Thoracic aorta (tissue), 2 donors: ENCODE measurements around the gene LCN9. TPM values are rescaled to one million over a fixed set of nuclear protein-coding genes. Genes with fewer than 3 reads are reported as not detected.

Source experiments
- ATAC-seq: fragments of 150-250 bp; one replicate; pipeline ENCODE4 v1.8.0; 2017; ENCODE audit warnings: low read depth; ENCODE audit not compliant: insufficient number of reproducible peaks, low FRiP score
- DNase-seq: peaks from one replicate; pipeline ENCODE4 v3.0.0-alpha.2; 2020; ENCODE audit warnings: low spot score
- H3K27ac ChIP-seq, 2 donors: fragments of 200-600 bp; sonication (generic); 1 replicate in 1 of 2; 2 replicates in 1 of 2; pipeline ENCODE4 v1.5.1; 2016; ENCODE audit warnings: mild to moderate bottlenecking in 2 of 2, moderate library complexity in 2 of 2
- H3K27me3 ChIP-seq: fragments of 200-600 bp; sonication (generic); replicated peaks from 2 replicates; pipeline ENCODE4 v1.6.0; 2016; ENCODE audit warnings: mild to moderate bottlenecking; ENCODE audit not compliant: insufficient read depth
- H3K36me3 ChIP-seq: fragments of 200-600 bp; sonication (generic); one replicate; pipeline ENCODE4 v1.5.1; 2016
- H3K4me1 ChIP-seq, 2 donors: fragments of 200-600 bp; sonication (generic); 1 replicate in 1 of 2; 2 replicates in 1 of 2; pipeline versions ENCODE4 v1.5.1 to v1.6.0; 2016; ENCODE audit warnings: low read depth in 2 of 2, mild to moderate bottlenecking in 1 of 2; ENCODE audit not compliant: control insufficient read depth in 1 of 2
- H3K4me3 ChIP-seq: fragments of 200-600 bp; sonication (generic); 2 replicates; pipeline ENCODE4 v1.5.1; 2016; ENCODE audit warnings: mild to moderate bottlenecking
- H3K9me3 ChIP-seq: fragments of 200-600 bp; sonication (generic); 2 replicates; pipeline ENCODE4 v1.5.1; 2016
- total RNA-seq, 2 donors: library from RNA; depleted of rRNA; stranded (reverse); fragments of >200 nt; gene quantifications; one replicate each; pipeline versions ENCODE4 v1.1.0 to v1.2.3, GENCODE V29; 2016
- TF ChIP-seq, protein P1 (sequence below): fragments of 200-600 bp; sonication (generic); IDR thresholded peaks from one replicate; pipeline ENCODE4 v1.5.1; 2019; ENCODE audit warnings: antibody characterized with exemption

LCN9 gene
- total RNA-seq, 2 donors from 2014 or later, result not detected

DNA sequence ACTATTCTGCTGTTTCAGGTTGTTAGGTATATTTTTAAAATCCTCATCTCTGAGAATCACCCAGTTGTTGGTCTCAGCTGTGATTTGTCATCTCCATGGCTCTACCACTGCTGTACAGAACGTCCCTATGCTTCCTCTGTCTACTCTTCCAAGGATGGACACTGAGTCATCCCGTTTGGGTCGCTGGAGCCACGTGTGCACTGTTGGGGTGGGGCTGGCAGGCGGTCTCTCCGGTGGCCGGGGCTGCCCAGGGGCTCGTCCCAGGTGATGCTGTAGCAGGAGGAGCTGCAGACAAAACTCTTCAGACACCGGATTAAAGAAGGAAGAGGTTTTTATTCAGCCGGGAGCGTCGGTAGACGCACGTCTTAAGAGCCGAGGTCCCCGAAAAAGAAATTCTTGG is 16.9 kb downstream of the LCN9 start:
- Histone ChIP-seq H3K4me1 (no peaks in the 10 kb centered on the region), H3K27ac (no peak overlapping the region), H3K27me3 (no peaks in the 10 kb centered on the region), H3K36me3 (no peaks in the 10 kb centered on the region), H3K4me3 (no peak overlapping the region), H3K9me3 (no peaks in the 10 kb centered on the region)
- TF ChIP-seq, protein P1, sequence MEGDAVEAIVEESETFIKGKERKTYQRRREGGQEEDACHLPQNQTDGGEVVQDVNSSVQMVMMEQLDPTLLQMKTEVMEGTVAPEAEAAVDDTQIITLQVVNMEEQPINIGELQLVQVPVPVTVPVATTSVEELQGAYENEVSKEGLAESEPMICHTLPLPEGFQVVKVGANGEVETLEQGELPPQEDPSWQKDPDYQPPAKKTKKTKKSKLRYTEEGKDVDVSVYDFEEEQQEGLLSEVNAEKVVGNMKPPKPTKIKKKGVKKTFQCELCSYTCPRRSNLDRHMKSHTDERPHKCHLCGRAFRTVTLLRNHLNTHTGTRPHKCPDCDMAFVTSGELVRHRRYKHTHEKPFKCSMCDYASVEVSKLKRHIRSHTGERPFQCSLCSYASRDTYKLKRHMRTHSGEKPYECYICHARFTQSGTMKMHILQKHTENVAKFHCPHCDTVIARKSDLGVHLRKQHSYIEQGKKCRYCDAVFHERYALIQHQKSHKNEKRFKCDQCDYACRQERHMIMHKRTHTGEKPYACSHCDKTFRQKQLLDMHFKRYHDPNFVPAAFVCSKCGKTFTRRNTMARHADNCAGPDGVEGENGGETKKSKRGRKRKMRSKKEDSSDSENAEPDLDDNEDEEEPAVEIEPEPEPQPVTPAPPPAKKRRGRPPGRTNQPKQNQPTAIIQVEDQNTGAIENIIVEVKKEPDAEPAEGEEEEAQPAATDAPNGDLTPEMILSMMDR, result no peak
- ATAC-seq (no peak), DNase-seq (no peak)

DNA sequence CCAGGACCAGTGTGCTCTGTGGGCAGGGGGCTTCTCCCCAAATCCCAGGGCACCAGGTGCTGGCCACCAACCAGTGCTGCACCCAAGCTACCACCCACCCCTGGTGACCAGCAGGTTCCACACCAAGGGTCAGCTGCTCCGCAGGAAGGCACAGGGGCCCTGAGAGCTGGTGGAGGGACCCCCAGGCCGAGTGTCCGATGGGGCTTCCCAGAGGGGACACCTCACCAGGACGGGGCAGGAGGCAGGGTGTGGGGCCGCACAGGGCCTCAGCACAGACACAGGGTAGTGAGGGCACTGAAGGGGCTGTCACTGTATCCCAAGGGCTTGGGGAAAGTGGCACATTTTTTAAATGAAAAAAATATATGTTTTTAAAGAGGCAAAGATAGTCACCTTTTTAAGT is 18.1 kb downstream of the LCN9 start:
- H3K36me3 ChIP-seq, result no peaks in the 10 kb centered on the region

DNA sequence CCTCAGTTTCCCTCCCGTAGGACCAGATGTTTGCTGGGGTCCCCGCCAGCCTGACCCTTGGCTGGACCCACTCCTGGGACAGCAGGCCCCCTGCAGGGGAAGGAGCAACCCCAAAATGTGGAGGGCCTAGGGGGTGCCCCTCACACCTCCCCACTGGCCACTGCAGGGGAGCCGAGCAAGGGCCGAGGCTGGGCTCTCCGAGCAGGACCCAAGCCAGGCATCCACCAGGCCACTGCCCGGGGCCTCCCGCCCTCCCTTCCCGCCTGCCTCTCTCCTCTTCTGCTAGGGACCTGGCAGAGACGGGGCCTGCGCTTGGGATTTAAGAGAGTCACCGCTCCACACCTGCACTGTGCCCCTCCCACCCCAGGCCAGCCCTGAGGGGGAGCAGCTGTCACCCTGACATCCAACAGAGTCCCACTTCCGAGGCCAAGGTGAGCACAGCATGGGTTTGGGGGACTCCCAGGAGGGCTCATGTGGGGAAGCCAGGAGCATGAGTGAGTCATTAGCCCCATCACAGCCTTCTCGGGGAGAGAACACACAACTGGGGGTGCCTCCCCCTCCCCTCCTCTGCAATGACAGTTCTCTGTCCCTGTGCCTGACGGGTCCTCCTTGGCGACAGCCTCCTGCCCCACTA is 20.4 kb downstream of the LCN9 start:
- no peaks in the 10 kb centered on the region for H3K27me3 ChIP-seq
- H3K4me1 ChIP-seq, result no peaks in the 10 kb centered on the region
- DNase-seq (no peak), ATAC-seq (no peak)
- H3K9me3 ChIP-seq, result no peaks in the 10 kb centered on the region
- H3K4me3 ChIP-seq, result no peak overlapping the region
- TF ChIP-seq, protein P1, result no peak
- no peak overlapping the region for H3K27ac ChIP-seq
- H3K36me3 ChIP-seq, result no peaks in the 10 kb centered on the region

More for the DNA sequence above, 18.1 kb downstream of the LCN9 start:
- DNase-seq (no peak), ATAC-seq (no peak)
- Histone ChIP-seq H3K27ac (no peak overlapping the region), H3K4me1 (no peaks in the 10 kb centered on the region), H3K4me3 (no peak overlapping the region), H3K27me3 (no peaks in the 10 kb centered on the region), H3K9me3 (no peaks in the 10 kb centered on the region)
- TF ChIP-seq, protein P1, result no peak

DNA sequence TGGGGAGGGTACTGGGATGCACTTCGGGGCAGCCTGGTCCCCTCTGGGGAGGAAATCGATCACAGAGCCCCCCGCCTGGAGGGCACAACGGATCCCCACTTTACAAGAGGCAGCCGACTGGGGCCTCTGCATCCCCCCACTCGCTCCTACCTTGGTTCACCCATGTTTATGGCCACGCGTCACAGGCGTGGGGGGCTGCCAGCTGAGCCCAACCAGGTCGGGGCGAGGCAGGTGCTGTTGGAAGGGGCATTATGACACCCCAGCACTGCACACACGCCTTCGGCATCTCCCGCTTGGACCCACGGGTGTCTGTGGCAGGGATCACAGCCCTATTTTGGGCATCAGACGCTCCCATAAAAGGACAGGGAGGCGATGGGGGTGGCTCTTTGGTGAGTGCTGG is 21.6 kb downstream of the LCN9 start:
- Histone ChIP-seq H3K4me1 (no peaks in the 10 kb centered on the region), H3K36me3 (no peaks in the 10 kb centered on the region), H3K27me3 (no peaks in the 10 kb centered on the region), H3K27ac (no peak overlapping the region), H3K4me3 (no peak overlapping the region), H3K9me3 (no peaks in the 10 kb centered on the region)
- DNase-seq (no peak), ATAC-seq (no peak)
- TF ChIP-seq, protein P1, result no peak

DNA sequence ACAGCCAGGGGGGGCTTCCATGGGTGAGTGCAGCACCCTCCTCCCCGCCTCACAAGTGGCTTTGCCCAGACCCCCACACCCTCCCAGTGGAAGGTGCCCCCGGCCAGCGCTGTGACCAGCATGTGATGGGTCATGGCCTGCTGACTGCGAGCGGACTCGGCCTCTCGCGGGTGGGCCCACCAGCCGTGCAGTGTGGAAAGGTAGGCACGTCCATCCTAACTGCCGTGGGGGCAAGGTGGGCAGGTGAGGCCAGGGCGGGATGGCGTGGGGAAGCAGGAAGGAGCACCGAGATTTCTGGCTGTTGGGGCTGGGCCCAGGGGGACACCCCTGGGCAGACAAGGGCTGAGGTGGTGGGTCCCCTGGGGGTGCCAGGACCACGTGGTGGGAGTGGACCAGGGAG is 24.1 kb downstream of the LCN9 start:
- Histone ChIP-seq H3K36me3 (no peaks in the 10 kb centered on the region), H3K27ac (no peak overlapping the region), H3K27me3 (no peaks in the 10 kb centered on the region), H3K4me1 (no peaks in the 10 kb centered on the region), H3K9me3 (no peaks in the 10 kb centered on the region), H3K4me3 (no peak overlapping the region)
- DNase-seq (no peak), ATAC-seq (no peak)
- TF ChIP-seq, protein P1, result no peak
